ENCODE results near the gene ZNF407. TPM values are rescaled to one million over a fixed set of nuclear protein-coding genes. Genes with fewer than 3 reads are reported as not detected.

Gene ZNF407
- total and polyA plus RNA-seq, 2 of the 13 experiments (the other 11 are each of a cell fraction or from before 2014, with no cell fraction given) = 2.3 to 8.7 TPM

DNA sequence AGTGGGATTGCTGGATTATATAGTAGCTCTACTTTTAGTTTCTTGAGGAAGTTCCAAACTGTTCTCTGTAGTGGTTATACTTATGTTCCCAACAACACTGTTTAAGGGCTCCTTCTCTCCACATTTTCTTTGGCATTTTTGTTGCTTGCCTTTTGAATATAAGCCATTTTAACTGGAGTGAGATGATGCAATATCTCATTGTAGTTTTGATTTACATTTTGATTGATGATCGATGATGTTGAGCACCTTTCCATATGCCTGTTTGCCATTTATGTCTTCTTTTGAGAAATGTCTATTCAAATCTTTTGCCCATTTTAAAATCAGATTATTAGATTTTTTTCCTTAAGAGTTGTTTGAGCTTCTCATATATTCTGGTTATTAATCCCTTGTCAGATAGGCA lies 368.0 kb downstream of the ZNF407 start:
- Histone ChIP-seq H4K20me1 (ENCODE audit: insufficient read depth, low read length) (no peaks in the 10 kb centered on the region), H3K4me3 (replicated peaks in 1 of 3; ENCODE audit: insufficient read depth in 1 of 3, low read depth in 2 of 3, low read length in 3 of 3) (no peak overlapping the region), H3K9me3 (ENCODE audit: low read length) (no peaks in the 10 kb centered on the region), H3K4me2 (ENCODE audit: low read depth, low read length) (no peak overlapping the region), H2AFZ (ENCODE audit: low read length) (no peak overlapping the region), H3K27me3 (ENCODE audit: control insufficient read depth in 1 of 2, insufficient read depth in 2 of 2, low read length in 2 of 2) (no peaks in the 10 kb centered on the region), H3K4me1 (ENCODE audit: insufficient read depth, low read length) (no peaks in the 10 kb centered on the region), H3K27ac (ENCODE audit: extremely low read length, insufficient read depth, low read length) (no peak overlapping the region), H3K79me2 (ENCODE audit: insufficient read depth, low read length) (no peaks in the 10 kb centered on the region), H3K36me3 (replicated peaks in 1 of 2; ENCODE audit: control insufficient read depth in 1 of 2, insufficient read depth in 2 of 2, low read length in 2 of 2) (no peaks in the 10 kb centered on the region), H3K9ac (ENCODE audit: insufficient read depth, low read depth, low read length) (no peak overlapping the region)
- BruUV-seq (replicated peaks) = no TSS peak
- no peak for FAIRE-seq
- DNase-seq (ENCODE audit: low spot score) = no peak
- TF ChIP-seq ZNF468 (CRISPR knock-in tag; IDR thresholded peaks at IDR 0.05) = no peak
- TF ChIP-seq ATF7 (IDR thresholded peaks at IDR 0.05) = peak; percentile 37; the same call in 1 of the 2 replicates
- no peak for TF ChIP-seq ATF7 (CRISPR knock-in tag; IDR thresholded peaks at IDR 0.05)
- 0 out of 2 replicates have a peak, but pooled peaks have one; percentile 45 for TF ChIP-seq CEBPB (IDR thresholded peaks at IDR 0.05; ENCODE audit: borderline replicate concordance, low read depth, low read length)
- 93% methylated on average over 1 of the region's 1 CpG for WGBS (ENCODE audit: low lambda C conversion rate)
- in situ Hi-C loops (cut with HindIII; ENCODE audit: extremely low pct_ligation_motif_present, low pct_unique_long_range_greater_than_20kb) = loop anchor here (10.0 kb wide), 1 partner anchor 301 kb away; no protein-coding TSS in a partner anchor
- POLR2A ChIA-PET = no interaction called here
- CTCF ChIA-PET (ENCODE audit: low intra/inter-chr PET ratio, low total read pairs) = no interaction called here
- intact Hi-C loops (cut with micrococcal nuclease; ENCODE audit: unreplicated experiment) = no loop called here
- no peak for ATAC-seq

DNA sequence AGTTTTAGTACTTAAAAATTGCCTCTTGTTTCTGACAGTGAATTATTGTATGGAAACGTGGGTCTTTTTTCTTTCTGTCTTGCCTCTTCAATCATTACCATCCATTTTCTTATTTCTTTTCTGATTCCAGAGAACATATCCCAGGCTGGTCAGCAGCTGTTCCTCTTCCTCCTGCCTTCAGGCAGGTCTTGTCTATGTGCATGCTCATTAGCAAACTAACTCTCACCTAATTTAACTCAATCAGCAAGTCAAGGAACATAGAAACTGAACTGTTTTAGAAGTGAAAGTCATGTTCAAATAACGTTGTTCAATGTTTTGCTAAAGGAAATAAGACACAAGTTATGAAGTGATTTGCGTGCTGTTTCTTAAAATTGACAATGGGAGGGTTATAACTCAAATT lies 369.8 kb downstream of the ZNF407 start:
- Histone ChIP-seq H3K4me1 (ENCODE audit: insufficient read depth, low read length) (no peaks in the 10 kb centered on the region), H3K36me3 (replicated peaks in 1 of 2; ENCODE audit: control insufficient read depth in 1 of 2, insufficient read depth in 2 of 2, low read length in 2 of 2) (no peaks in the 10 kb centered on the region), H3K27ac (ENCODE audit: extremely low read length, insufficient read depth, low read length) (no peak overlapping the region), H3K9ac (ENCODE audit: insufficient read depth, low read depth, low read length) (no peak overlapping the region), H4K20me1 (ENCODE audit: insufficient read depth, low read length) (no peaks in the 10 kb centered on the region), H3K27me3 (ENCODE audit: control insufficient read depth in 1 of 2, insufficient read depth in 2 of 2, low read length in 2 of 2) (no peaks in the 10 kb centered on the region), H3K79me2 (ENCODE audit: insufficient read depth, low read length) (no peaks in the 10 kb centered on the region), H2AFZ (ENCODE audit: low read length) (no peak overlapping the region), H3K4me2 (ENCODE audit: low read depth, low read length) (no peak overlapping the region), H3K9me3 (ENCODE audit: low read length) (no peaks in the 10 kb centered on the region), H3K4me3 (replicated peaks in 1 of 3; ENCODE audit: insufficient read depth in 1 of 3, low read depth in 2 of 3, low read length in 3 of 3) (no peak overlapping the region)
- TF ChIP-seq SRSF9 (IDR thresholded peaks at IDR 0.05; ENCODE audit: borderline replicate concordance, insufficient read depth, low read depth, low read length, poor library complexity, severe bottlenecking) (no peak), ZNF230 (CRISPR knock-in tag; IDR thresholded peaks at IDR 0.05) (no peak), ZNF275 (CRISPR knock-in tag; IDR thresholded peaks at IDR 0.05; ENCODE audit: borderline replicate concordance) (no peak), NCOA2 (CRISPR knock-in tag; IDR thresholded peaks at IDR 0.05) (no peak), MEIS1 (CRISPR knock-in tag; IDR thresholded peaks at IDR 0.05; ENCODE audit: borderline replicate concordance) (no peak), ZNF251 (CRISPR knock-in tag; IDR thresholded peaks at IDR 0.05) (no peak), ZNF75D (CRISPR knock-in tag; IDR thresholded peaks at IDR 0.05; ENCODE audit: borderline replicate concordance) (no peak), ZNF530 (CRISPR knock-in tag; IDR thresholded peaks at IDR 0.05; ENCODE audit: low read depth) (no peak)
- CTCF ChIA-PET (ENCODE audit: low intra/inter-chr PET ratio, low total read pairs) = no interaction called here
- whole genome bisulfite sequencing (ENCODE audit: low lambda C conversion rate) = 86% methylated on average over 3 of the region's 3 CpGs
- DNase-seq (ENCODE audit: low spot score) (no peak), ATAC-seq (no peak), FAIRE-seq (no peak)
- intact Hi-C loops (cut with micrococcal nuclease; ENCODE audit: unreplicated experiment) (no loop called here), in situ Hi-C loops (cut with HindIII; ENCODE audit: extremely low pct_ligation_motif_present, low pct_unique_long_range_greater_than_20kb) (loop anchor here (10.0 kb wide), 1 partner anchor 303 kb away; no protein-coding TSS in a partner anchor)
- no TSS peak for BruUV-seq (replicated peaks)
- POLR2A ChIA-PET = no interaction called here
